HepG2 (cell line): ENCODE results near the gene CES2. TPM values are rescaled to one million over a fixed set of nuclear protein-coding genes. Genes with fewer than 3 reads are reported as not detected.

ENCODE experiments used
- CCDC6 ChIP-seq: sonication (generic); formaldehyde crosslinking; IDR thresholded peaks from 2 replicates; pipeline ENCODE4 v1.8.1; 2022; ENCODE audit warnings: mild to moderate bottlenecking, missing genetic modification reagents, moderate library complexity
- EZH2 ChIP-seq: conservative IDR thresholded peaks from 2 replicates; pipeline ENCODE4 v1.6.1; 2012; ENCODE audit warnings: mild to moderate bottlenecking, low read depth, low read length, moderate library complexity
- FIP1L1 ChIP-seq: fragments of 200-400 bp; formaldehyde crosslinking; IDR thresholded peaks from 2 replicates; pipeline ENCODE4 v1.6.1; 2018; ENCODE audit warnings: low read depth, mild to moderate bottlenecking, low read length, moderate library complexity, borderline replicate concordance; ENCODE audit not compliant: insufficient read depth
- FOXC1 ChIP-seq: sonication (generic); formaldehyde crosslinking; IDR thresholded peaks from 2 replicates; pipeline ENCODE4 v1.8.0; 2022; ENCODE audit warnings: mild to moderate bottlenecking, missing genetic modification reagents, borderline replicate concordance
- ISL2 ChIP-seq: sonication (generic); formaldehyde crosslinking; IDR thresholded peaks from 2 replicates; pipeline ENCODE4 v1.5.0; 2020; ENCODE audit warnings: missing genetic modification reagents
- MBNL3 ChIP-seq: fragments of 250-450 bp; sonication (Bioruptor Pico); conservative IDR thresholded peaks from 2 replicates; pipeline ENCODE4 v1.8.0; 2022; ENCODE audit warnings: mild to moderate bottlenecking, inconsistent platforms
- MXD1 ChIP-seq: sonication (generic); formaldehyde crosslinking; IDR thresholded peaks from 2 replicates; pipeline ENCODE4 v1.4.0; 2020; ENCODE audit warnings: mild to moderate bottlenecking, missing genetic modification reagents
- NFIB ChIP-seq: sonication (generic); formaldehyde crosslinking; IDR thresholded peaks from 2 replicates; pipeline ENCODE4 v1.9.0; 2021; ENCODE audit warnings: missing genetic modification reagents, mild to moderate bottlenecking, borderline replicate concordance
- RCOR2 ChIP-seq: IDR thresholded peaks from 2 replicates; pipeline ENCODE4 v1.6.1; 2016; ENCODE audit warnings: missing biosample characterization, missing genetic modification reagents
- REXO4 ChIP-seq: sonication (generic); formaldehyde crosslinking; IDR thresholded peaks from 2 replicates; pipeline ENCODE4 v1.8.0; 2022; ENCODE audit warnings: missing genetic modification reagents, mild to moderate bottlenecking, borderline replicate concordance
- SAP130 ChIP-seq: IDR thresholded peaks from 2 replicates; pipeline ENCODE4 v1.6.1; 2016; ENCODE audit warnings: low read depth
- TFE3 ChIP-seq: IDR thresholded peaks from 2 replicates; pipeline ENCODE4 v1.6.1; 2016
- ZC3H4 ChIP-seq: sonication (generic); formaldehyde crosslinking; IDR thresholded peaks from 2 replicates; pipeline ENCODE4 v1.4.0; 2020; ENCODE audit warnings: missing genetic modification reagents, borderline replicate concordance
- ZKSCAN5 ChIP-seq: sonication (generic); formaldehyde crosslinking; IDR thresholded peaks from 2 replicates; pipeline ENCODE4 v1.5.1; 2020; ENCODE audit warnings: mild to moderate bottlenecking, missing genetic modification reagents
- ZNF317 ChIP-seq: sonication (generic); formaldehyde crosslinking; IDR thresholded peaks from 2 replicates; pipeline ENCODE4 v1.5.0; 2020; ENCODE audit warnings: mild to moderate bottlenecking, missing genetic modification reagents
- ZNF550 ChIP-seq: sonication (generic); formaldehyde crosslinking; IDR thresholded peaks from 2 replicates; pipeline ENCODE4 v1.4.0; 2020; ENCODE audit warnings: mild to moderate bottlenecking, missing genetic modification reagents, borderline replicate concordance
- ZNF563 ChIP-seq: sonication (generic); formaldehyde crosslinking; IDR thresholded peaks from 2 replicates; pipeline ENCODE4 v1.8.0; 2022; ENCODE audit warnings: mild to moderate bottlenecking, moderate library complexity, missing genetic modification reagents
- ZNF672 ChIP-seq: sonication (generic); formaldehyde crosslinking; IDR thresholded peaks from 2 replicates; pipeline ENCODE4 v1.8.1; 2022; ENCODE audit warnings: missing genetic modification reagents
- polyA plus RNA-seq, 8 experiments: library from polyadenylated mRNA; depleted of rRNA in 3 of 8; stranded (reverse) in 7 of 8; unstranded in 1 of 8; fragments of >200 nt; fragmentation: Illumina TruSeq in 4 of 8; extraction: Trizol in 4 of 8; gene quantifications; 2 replicates each; pipeline versions ENCODE4 v1.2.1 to v1.2.3, GENCODE V29; 2011 to 2016; ENCODE audit warnings: low read depth in 4 of 8, missing spikeins in 1 of 8, mixed read lengths in 1 of 8; ENCODE audit not compliant: insufficient read depth in 1 of 8
- total RNA-seq, 5 experiments: library from RNA; depleted of rRNA; stranded (reverse); fragments of >200 nt; fragmentation: Illumina TruSeq; extraction: Trizol; gene quantifications; 2 replicates each; pipeline ENCODE4 v1.2.3, GENCODE V29; 2016; ENCODE audit warnings: low read depth in 1 of 5
- TF ChIP-seq, protein P1 (sequence below): sonication (generic); formaldehyde crosslinking; IDR thresholded peaks from 2 replicates; pipeline ENCODE4 v1.8.0; 2022; ENCODE audit warnings: mild to moderate bottlenecking, missing genetic modification reagents
- TF ChIP-seq, protein P2 (sequence below): sonication (generic); formaldehyde crosslinking; IDR thresholded peaks from 2 replicates; pipeline ENCODE4 v1.5.1; 2020; ENCODE audit warnings: mild to moderate bottlenecking, missing genetic modification reagents, moderate library complexity
- TF ChIP-seq, protein P3 (sequence below): sonication (generic); formaldehyde crosslinking; IDR thresholded peaks from 2 replicates; pipeline ENCODE4 v1.5.1; 2020; ENCODE audit warnings: mild to moderate bottlenecking, missing genetic modification reagents, borderline replicate concordance

CES2 gene
- total and polyA plus RNA-seq, 2 of the 13 experiments (the other 11 are each of a cell fraction or from before 2014, with no cell fraction given), result 50.6 to 63.8 TPM

GRCh38 chr16:66935314-66936011 lies at the start of gene CES2 (continued):
- TF ChIP-seq FOXC1 (peak; percentile 82), ZNF563 (CRISPR knock-in tag) (peak; percentile 84), CCDC6 (CRISPR knock-in tag) (peak; percentile 33), TFE3 (CRISPR knock-in tag) (peak; percentile 29; the same call in 1 of the 2 replicates), RCOR2 (CRISPR knock-in tag) (no peak), SAP130 (CRISPR knock-in tag) (peak; percentile 98), ZKSCAN5 (CRISPR knock-in tag) (no peak), MXD1 (CRISPR knock-in tag) (peak; percentile 93), ZNF672 (CRISPR knock-in tag) (peak; percentile 90; the same call in 1 of the 2 replicates), ZNF317 (CRISPR knock-in tag) (peak; percentile 46; the same call in 1 of the 2 replicates), NFIB (CRISPR knock-in tag) (peak; percentile 87; the same call in 1 of the 2 replicates), FIP1L1 (no peak), MBNL3 (no peak), REXO4 (CRISPR knock-in tag) (no peak), ZNF550 (no peak; the same call in 1 of the 2 replicates), EZH2 (no peak), ISL2 (peak; percentile 73), ZC3H4 (0 out of 2 replicates have a peak, but pooled peaks have one; percentile 40)
- TF ChIP-seq, protein P1, sequence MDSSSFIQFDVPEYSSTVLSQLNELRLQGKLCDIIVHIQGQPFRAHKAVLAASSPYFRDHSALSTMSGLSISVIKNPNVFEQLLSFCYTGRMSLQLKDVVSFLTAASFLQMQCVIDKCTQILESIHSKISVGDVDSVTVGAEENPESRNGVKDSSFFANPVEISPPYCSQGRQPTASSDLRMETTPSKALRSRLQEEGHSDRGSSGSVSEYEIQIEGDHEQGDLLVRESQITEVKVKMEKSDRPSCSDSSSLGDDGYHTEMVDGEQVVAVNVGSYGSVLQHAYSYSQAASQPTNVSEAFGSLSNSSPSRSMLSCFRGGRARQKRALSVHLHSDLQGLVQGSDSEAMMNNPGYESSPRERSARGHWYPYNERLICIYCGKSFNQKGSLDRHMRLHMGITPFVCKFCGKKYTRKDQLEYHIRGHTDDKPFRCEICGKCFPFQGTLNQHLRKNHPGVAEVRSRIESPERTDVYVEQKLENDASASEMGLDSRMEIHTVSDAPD (CRISPR knock-in tag), result peak; percentile 64; the same call in 1 of the 2 replicates
- TF ChIP-seq, protein P2, sequence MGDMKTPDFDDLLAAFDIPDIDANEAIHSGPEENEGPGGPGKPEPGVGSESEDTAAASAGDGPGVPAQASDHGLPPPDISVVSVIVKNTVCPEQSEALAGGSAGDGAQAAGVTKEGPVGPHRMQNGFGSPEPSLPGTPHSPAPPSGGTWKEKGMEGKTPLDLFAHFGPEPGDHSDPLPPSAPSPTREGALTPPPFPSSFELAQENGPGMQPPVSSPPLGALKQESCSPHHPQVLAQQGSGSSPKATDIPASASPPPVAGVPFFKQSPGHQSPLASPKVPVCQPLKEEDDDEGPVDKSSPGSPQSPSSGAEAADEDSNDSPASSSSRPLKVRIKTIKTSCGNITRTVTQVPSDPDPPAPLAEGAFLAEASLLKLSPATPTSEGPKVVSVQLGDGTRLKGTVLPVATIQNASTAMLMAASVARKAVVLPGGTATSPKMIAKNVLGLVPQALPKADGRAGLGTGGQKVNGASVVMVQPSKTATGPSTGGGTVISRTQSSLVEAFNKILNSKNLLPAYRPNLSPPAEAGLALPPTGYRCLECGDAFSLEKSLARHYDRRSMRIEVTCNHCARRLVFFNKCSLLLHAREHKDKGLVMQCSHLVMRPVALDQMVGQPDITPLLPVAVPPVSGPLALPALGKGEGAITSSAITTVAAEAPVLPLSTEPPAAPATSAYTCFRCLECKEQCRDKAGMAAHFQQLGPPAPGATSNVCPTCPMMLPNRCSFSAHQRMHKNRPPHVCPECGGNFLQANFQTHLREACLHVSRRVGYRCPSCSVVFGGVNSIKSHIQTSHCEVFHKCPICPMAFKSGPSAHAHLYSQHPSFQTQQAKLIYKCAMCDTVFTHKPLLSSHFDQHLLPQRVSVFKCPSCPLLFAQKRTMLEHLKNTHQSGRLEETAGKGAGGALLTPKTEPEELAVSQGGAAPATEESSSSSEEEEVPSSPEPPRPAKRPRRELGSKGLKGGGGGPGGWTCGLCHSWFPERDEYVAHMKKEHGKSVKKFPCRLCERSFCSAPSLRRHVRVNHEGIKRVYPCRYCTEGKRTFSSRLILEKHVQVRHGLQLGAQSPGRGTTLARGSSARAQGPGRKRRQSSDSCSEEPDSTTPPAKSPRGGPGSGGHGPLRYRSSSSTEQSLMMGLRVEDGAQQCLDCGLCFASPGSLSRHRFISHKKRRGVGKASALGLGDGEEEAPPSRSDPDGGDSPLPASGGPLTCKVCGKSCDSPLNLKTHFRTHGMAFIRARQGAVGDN (CRISPR knock-in tag), result peak; percentile 97
- TF ChIP-seq, protein P3, sequence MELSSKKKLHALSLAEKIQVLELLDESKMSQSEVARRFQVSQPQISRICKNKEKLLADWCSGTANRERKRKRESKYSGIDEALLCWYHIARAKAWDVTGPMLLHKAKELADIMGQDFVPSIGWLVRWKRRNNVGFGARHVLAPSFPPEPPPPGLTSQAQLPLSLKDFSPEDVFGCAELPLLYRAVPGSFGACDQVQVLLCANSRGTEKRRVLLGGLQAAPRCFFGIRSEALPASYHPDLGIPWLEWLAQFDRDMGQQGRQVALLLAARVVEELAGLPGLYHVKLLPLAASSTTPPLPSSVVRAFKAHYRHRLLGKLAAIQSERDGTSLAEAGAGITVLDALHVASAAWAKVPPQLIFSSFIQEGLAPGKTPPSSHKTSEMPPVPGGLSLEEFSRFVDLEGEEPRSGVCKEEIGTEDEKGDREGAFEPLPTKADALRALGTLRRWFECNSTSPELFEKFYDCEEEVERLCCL (CRISPR knock-in tag), result no peak
